HEK293 (cell line): ENCODE results near the gene LNX1.

Experiments
- CTCF ChIA-PET: fragments of 350-600 bp; formaldehyde crosslinking; extraction: SDS; loops from one replicate; lab custom pipeline; 2021; ENCODE audit warnings: antibody characterized with exemption; lab: Yijun Ruan, JAX
- POLR2A ChIA-PET: fragments of 300-600 bp; formaldehyde crosslinking; extraction: SDS; loops from one replicate; lab custom pipeline; 2020; ENCODE audit warnings: antibody characterized with exemption, inconsistent platforms; lab: Yijun Ruan, JAX
- H3K27ac ChIP-seq: fragments of 200-500 bp; sonication (Bioruptor generic); 2 replicates; pipeline ENCODE4 v1.5.1; 2014; ENCODE audit warnings: low read depth, low read length, control low read depth, inconsistent platforms; ENCODE audit errors: extremely low read depth
- H3K36me3 ChIP-seq, 2 experiments: fragments of 200-500 bp in 1 of 2; sonication (Bioruptor generic) in 1 of 2; 1 replicate in 1 of 2; 2 replicates in 1 of 2; pipeline ENCODE4 v1.5.1; 2014 to 2017; ENCODE audit warnings: inconsistent platforms in 2 of 2, low read length in 2 of 2; ENCODE audit not compliant: control insufficient read depth in 2 of 2, insufficient read depth in 1 of 2
- H3K4me1 ChIP-seq: fragments of 200-500 bp; sonication (Bioruptor generic); 2 replicates; pipeline ENCODE4 v1.5.1; 2014; ENCODE audit warnings: mild to moderate bottlenecking, low read length, inconsistent platforms; ENCODE audit not compliant: control insufficient read depth, insufficient read depth
- H3K4me3 ChIP-seq: 2 replicates; pipeline ENCODE4 v1.5.1; 2011; ENCODE audit warnings: low read depth, mild to moderate bottlenecking, control low read depth, low read length, moderate library complexity
- H3K9me3 ChIP-seq: fragments of 200-500 bp; sonication (Bioruptor generic); 2 replicates; pipeline ENCODE4 v1.5.1; 2014; ENCODE audit warnings: low read depth, low read length, inconsistent platforms; ENCODE audit not compliant: control insufficient read depth, insufficient read depth
- GLIS2 ChIP-seq: fragments of 450-650 bp; formaldehyde crosslinking; IDR thresholded peaks from 2 replicates; pipeline ENCODE4 v1.5.1; 2016; ENCODE audit warnings: missing biosample characterization, missing genetic modification characterization
- HOXC10 ChIP-seq: sonication (generic); formaldehyde crosslinking; IDR thresholded peaks from 2 replicates; pipeline ENCODE4 v1.8.1; 2023; ENCODE audit warnings: mild to moderate bottlenecking, missing genetic modification reagents
- IKZF3 ChIP-seq: fragments of 450-650 bp; IDR thresholded peaks from 2 replicates; pipeline ENCODE4 v1.5.0; 2018; ENCODE audit warnings: missing biosample characterization, mild to moderate bottlenecking, missing genetic modification characterization, moderate library complexity
- KLF1 ChIP-seq: fragments of 450-650 bp; formaldehyde crosslinking; IDR thresholded peaks from 2 replicates; pipeline ENCODE4 v1.5.1; 2016; ENCODE audit warnings: missing biosample characterization, missing genetic modification characterization
- SETDB1 ChIP-seq: IDR thresholded peaks from one replicate; pipeline ENCODE4 v1.6.1; 2017; ENCODE audit warnings: mild to moderate bottlenecking, low read length, moderate library complexity, mixed read lengths; ENCODE audit not compliant: insufficient read length
- YY1 ChIP-seq: fragments of 450-650 bp; formaldehyde crosslinking; IDR thresholded peaks from 2 replicates; pipeline ENCODE4 v1.5.1; 2018; ENCODE audit warnings: missing biosample characterization, missing genetic modification characterization
- ZNF146 ChIP-seq: fragments of 450-650 bp; formaldehyde crosslinking; IDR thresholded peaks from 2 replicates; pipeline ENCODE4 v1.5.1; 2016; ENCODE audit warnings: missing biosample characterization, missing genetic modification characterization
- ZNF169 ChIP-seq: fragments of 450-650 bp; formaldehyde crosslinking; IDR thresholded peaks from 2 replicates; pipeline ENCODE4 v1.5.1; 2016; ENCODE audit warnings: missing biosample characterization, missing genetic modification characterization
- ZNF211 ChIP-seq: fragments of 450-650 bp; formaldehyde crosslinking; IDR thresholded peaks from 2 replicates; pipeline ENCODE4 v1.5.1; 2016; ENCODE audit warnings: low read depth, missing biosample characterization, missing genetic modification characterization
- ZNF223 ChIP-seq: fragments of 450-650 bp; formaldehyde crosslinking; IDR thresholded peaks from 2 replicates; pipeline ENCODE4 v1.5.1; 2016; ENCODE audit warnings: missing biosample characterization, missing genetic modification characterization
- ZNF266 ChIP-seq: fragments of 450-650 bp; formaldehyde crosslinking; IDR thresholded peaks from 2 replicates; pipeline ENCODE4 v1.5.1; 2016; ENCODE audit warnings: missing biosample characterization, missing genetic modification characterization, low read depth
- ZNF423 ChIP-seq: fragments of 450-650 bp; formaldehyde crosslinking; IDR thresholded peaks from 2 replicates; pipeline ENCODE4 v1.5.1; 2016; ENCODE audit warnings: missing biosample characterization, missing genetic modification characterization
- ZNF473 ChIP-seq: fragments of 450-650 bp; formaldehyde crosslinking; IDR thresholded peaks from 2 replicates; pipeline ENCODE4 v1.5.1; 2017; ENCODE audit warnings: missing biosample characterization, missing genetic modification characterization
- ZNF558 ChIP-seq: fragments of 450-650 bp; formaldehyde crosslinking; IDR thresholded peaks from 2 replicates; pipeline ENCODE4 v1.5.1; 2016; ENCODE audit warnings: missing biosample characterization, missing genetic modification characterization
- ZNF626 ChIP-seq: fragments of 450-650 bp; sonication (Bioruptor Pico); formaldehyde crosslinking; IDR thresholded peaks from 2 replicates; pipeline ENCODE4 v1.5.1; 2018; ENCODE audit warnings: missing biosample characterization, missing genetic modification characterization, inconsistent platforms
- ZNF76 ChIP-seq: fragments of 450-650 bp; formaldehyde crosslinking; IDR thresholded peaks from 2 replicates; pipeline ENCODE4; 2016; ENCODE audit warnings: low read depth, missing biosample characterization, missing genetic modification characterization, borderline replicate concordance
- ZNF791 ChIP-seq: fragments of 450-650 bp; formaldehyde crosslinking; IDR thresholded peaks from 2 replicates; pipeline ENCODE4 v1.5.1; 2016; ENCODE audit warnings: missing biosample characterization, missing genetic modification characterization
- TF ChIP-seq, protein P1 (sequence below): fragments of 450-650 bp; formaldehyde crosslinking; IDR thresholded peaks from 2 replicates; pipeline ENCODE4 v1.5.1; 2016; ENCODE audit warnings: missing biosample characterization, missing genetic modification characterization
- TF ChIP-seq, protein P2 (sequence below): fragments of 450-650 bp; formaldehyde crosslinking; IDR thresholded peaks from 2 replicates; pipeline ENCODE4; 2016; ENCODE audit warnings: missing biosample characterization, missing genetic modification characterization
- TF ChIP-seq, protein P3 (sequence below): fragments of 450-650 bp; formaldehyde crosslinking; IDR thresholded peaks from 2 replicates; pipeline ENCODE4 v1.5.1; 2016; ENCODE audit warnings: missing biosample characterization, missing genetic modification characterization
- TF ChIP-seq, protein P4 (sequence below): fragments of 450-650 bp; formaldehyde crosslinking; IDR thresholded peaks from 2 replicates; pipeline ENCODE4 v1.5.1; 2016; ENCODE audit warnings: missing biosample characterization, missing genetic modification characterization

LNX1 gene

DNA sequence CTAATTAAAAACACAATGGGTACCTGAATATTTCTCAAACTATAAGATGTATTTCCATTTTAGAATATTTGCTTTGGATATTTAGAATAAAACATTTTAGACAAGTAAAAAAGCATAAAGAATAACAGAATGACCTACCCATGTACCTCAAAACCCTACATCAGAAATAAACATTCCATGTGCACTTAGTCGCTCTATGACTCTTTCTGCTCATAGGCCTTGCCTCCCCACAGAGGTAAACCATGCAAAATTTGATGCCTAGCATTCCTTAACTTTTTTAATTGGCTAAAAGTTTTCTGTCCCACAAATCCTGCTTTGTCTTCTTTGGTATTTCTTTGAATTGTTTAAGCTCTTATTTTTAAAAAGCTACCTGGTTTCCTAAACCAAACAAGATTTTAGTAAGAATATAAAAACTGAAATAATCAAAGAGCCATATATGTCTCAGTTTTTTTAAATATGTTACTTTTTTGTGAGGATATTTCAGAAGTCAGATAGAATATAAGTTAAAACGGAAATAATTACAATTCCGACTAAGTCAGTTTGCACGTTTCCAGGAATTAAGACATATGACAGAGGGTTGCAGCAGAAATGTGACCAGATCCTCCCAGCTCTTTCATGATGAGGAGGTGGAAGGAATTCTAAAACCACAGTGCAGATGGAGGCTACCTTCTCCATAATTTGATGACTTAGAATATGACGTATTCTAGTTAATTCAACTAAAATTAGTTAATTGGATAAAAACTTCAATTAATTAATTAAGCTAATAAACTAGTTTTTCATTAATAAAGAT lies 111.4 kb downstream of the LNX1 start (continued):
- TF ChIP-seq ZNF223 (no peak), SETDB1 (no peak)
- TF ChIP-seq, protein P1, sequence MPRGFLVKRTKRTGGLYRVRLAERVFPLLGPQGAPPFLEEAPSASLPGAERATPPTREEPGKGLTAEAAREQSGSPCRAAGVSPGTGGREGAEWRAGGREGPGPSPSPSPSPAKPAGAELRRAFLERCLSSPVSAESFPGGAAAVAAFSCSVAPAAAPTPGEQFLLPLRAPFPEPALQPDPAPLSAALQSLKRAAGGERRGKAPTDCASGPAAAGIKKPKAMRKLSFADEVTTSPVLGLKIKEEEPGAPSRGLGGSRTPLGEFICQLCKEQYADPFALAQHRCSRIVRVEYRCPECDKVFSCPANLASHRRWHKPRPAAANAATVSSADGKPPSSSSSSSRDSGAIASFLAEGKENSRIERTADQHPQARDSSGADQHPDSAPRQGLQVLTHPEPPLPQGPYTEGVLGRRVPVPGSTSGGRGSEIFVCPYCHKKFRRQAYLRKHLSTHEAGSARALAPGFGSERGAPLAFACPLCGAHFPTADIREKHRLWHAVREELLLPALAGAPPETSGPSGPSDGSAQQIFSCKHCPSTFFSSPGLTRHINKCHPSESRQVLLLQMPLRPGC, result no peak

DNA sequence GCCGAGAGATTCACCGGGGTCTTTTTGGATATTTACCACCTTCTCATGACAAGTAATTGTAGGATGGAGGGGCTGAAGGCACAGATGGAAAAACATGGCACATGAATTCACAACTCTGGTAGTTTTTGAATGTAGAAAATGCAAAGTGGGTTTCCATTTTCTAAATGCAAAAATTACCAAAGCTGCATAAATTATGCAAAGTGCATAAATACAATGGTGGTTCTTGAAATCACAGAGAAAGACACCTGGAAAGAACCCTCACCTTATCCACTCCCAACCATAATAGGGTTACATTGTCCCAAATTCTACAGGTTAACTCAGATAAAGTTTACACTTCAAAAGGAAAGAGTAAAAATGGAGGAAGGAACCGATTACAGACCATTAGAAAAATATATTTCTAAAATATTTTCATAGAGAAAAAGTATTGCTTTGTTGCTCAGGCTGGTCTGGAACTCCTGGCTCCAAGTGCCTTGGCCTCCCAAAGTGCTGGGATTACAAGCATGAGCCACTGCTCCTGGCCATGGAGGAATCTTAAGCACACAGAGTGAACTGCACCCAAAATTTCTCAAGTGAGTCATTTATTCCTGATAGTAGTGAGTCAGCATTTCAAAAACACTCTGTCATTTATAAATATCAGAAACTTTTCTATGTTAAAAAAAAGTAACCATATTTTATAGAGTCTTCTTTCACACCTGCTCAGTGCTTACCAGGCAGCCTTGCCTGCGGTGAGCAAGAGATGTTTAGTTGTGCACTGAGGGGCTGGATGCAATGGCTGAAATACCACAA lies 112.4 kb downstream of the LNX1 start:
- H3K4me1 ChIP-seq, result no peaks in the 10 kb centered on the region
- H3K27ac ChIP-seq, result no peak overlapping the region
- H3K36me3 ChIP-seq, result peaks cover 0 to 4% of the 10 kb centered on the region in 2 experiments; a peak in 1 of 3 replicates
- CTCF ChIA-PET, result interaction anchor here (0.7 to 1.3 kb wide), 2 partner anchors 739 to 755 kb away, joined by 3 to 7 read pairs; no protein-coding TSS in a partner anchor
- TF ChIP-seq, protein P1, result no peak
- TF ChIP-seq ZNF211 (tag by site-specific recombination) (no peak), ZNF626 (tag by site-specific recombination) (no peak), ZNF473 (tag by site-specific recombination) (no peak), ZNF76 (no peak), YY1 (tag by site-specific recombination) (no peak), ZNF791 (tag by site-specific recombination) (no peak), GLIS2 (tag by site-specific recombination) (no peak), IKZF3 (tag by site-specific recombination) (no peak), ZNF169 (tag by site-specific recombination) (no peak), KLF1 (tag by site-specific recombination) (no peak), HOXC10 (CRISPR knock-in tag) (no peak), ZNF146 (tag by site-specific recombination) (no peak), ZNF423 (tag by site-specific recombination) (no peak), ZNF266 (no peak), ZNF558 (tag by site-specific recombination) (no peak)
- TF ChIP-seq, protein P2, sequence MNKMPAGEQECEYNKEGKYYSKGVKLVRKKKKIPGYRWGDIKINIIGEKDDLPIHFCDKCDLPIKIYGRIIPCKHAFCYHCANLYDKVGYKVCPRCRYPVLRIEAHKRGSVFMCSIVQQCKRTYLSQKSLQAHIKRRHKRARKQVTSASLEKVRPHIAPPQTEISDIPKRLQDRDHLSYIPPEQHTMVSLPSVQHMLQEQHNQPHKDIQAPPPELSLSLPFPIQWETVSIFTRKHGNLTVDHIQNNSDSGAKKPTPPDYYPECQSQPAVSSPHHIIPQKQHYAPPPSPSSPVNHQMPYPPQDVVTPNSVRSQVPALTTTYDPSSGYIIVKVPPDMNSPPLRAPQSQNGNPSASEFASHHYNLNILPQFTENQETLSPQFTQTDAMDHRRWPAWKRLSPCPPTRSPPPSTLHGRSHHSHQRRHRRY, result no peak
- TF ChIP-seq, protein P3, sequence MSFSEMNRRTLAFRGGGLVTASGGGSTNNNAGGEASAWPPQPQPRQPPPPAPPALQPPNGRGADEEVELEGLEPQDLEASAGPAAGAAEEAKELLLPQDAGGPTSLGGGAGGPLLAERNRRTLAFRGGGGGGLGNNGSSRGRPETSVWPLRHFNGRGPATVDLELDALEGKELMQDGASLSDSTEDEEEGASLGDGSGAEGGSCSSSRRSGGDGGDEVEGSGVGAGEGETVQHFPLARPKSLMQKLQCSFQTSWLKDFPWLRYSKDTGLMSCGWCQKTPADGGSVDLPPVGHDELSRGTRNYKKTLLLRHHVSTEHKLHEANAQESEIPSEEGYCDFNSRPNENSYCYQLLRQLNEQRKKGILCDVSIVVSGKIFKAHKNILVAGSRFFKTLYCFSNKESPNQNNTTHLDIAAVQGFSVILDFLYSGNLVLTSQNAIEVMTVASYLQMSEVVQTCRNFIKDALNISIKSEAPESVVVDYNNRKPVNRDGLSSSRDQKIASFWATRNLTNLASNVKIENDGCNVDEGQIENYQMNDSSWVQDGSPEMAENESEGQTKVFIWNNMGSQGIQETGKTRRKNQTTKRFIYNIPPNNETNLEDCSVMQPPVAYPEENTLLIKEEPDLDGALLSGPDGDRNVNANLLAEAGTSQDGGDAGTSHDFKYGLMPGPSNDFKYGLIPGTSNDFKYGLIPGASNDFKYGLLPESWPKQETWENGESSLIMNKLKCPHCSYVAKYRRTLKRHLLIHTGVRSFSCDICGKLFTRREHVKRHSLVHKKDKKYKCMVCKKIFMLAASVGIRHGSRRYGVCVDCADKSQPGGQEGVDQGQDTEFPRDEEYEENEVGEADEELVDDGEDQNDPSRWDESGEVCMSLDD (tag by site-specific recombination), result no peak
- TF ChIP-seq, protein P4, sequence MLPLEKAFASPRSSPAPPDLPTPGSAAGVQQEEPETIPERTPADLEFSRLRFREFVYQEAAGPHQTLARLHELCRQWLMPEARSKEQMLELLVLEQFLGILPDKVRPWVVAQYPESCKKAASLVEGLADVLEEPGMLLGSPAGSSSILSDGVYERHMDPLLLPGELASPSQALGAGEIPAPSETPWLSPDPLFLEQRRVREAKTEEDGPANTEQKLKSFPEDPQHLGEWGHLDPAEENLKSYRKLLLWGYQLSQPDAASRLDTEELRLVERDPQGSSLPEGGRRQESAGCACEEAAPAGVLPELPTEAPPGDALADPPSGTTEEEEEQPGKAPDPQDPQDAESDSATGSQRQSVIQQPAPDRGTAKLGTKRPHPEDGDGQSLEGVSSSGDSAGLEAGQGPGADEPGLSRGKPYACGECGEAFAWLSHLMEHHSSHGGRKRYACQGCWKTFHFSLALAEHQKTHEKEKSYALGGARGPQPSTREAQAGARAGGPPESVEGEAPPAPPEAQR (tag by site-specific recombination), result no peak
- POLR2A ChIA-PET, result no interaction called here
- no peaks in the 10 kb centered on the region for H3K9me3 ChIP-seq
- H3K4me3 ChIP-seq, result no peak overlapping the region
